ENCODE measurements around the gene NDFIP1. TPM values are rescaled to one million over a fixed set of nuclear protein-coding genes. Genes with fewer than 3 reads are reported as not detected.

NDFIP1 gene
- total RNA-seq, 1 experiment from 2014 or later = 37.8 TPM

GRCh38 chr5:142086229-142086628, 22.4 kb upstream of the NDFIP1 start:
- intact Hi-C loops (cut with micrococcal nuclease) = no loop called here
- ChIA-PET CTCF (interaction anchor here (0.6 kb wide), 1 partner anchor 66 kb away, joined by 3 read pairs; no protein-coding TSS in a partner anchor), POLR2A (no interaction called here)

GRCh38 chr5:142086679-142087078, 21.9 kb upstream of the NDFIP1 start:
- Histone ChIP-seq H3K79me2 (ENCODE audit: insufficient read depth, low read length) (no peaks in the 10 kb centered on the region), H3K9me3 (ENCODE audit: control insufficient read depth in 1 of 2, insufficient read depth in 1 of 2, low read depth in 1 of 2, low read length in 2 of 2) (no peaks in the 10 kb centered on the region), H4K20me1 (ENCODE audit: insufficient read depth) (no peaks in the 10 kb centered on the region), H3K4me2 (ENCODE audit: low read length) (no peak overlapping the region), H3K36me3 (ENCODE audit: control insufficient read depth in 1 of 2, insufficient read depth in 2 of 2, low read length in 2 of 2) (no peaks in the 10 kb centered on the region), H3K4me1 (ENCODE audit: control insufficient read depth in 1 of 2, insufficient read depth in 2 of 2, low read length in 2 of 2) (peaks cover 3 to 11% of the 10 kb centered on the region in 2 experiments; a peak in 3 of 4 replicates), H3K27me3 (ENCODE audit: insufficient read depth, low read length) (no peaks in the 10 kb centered on the region), H3K27ac (ENCODE audit: low read depth, low read length) (no peak overlapping the region), H3K9ac (ENCODE audit: low read length) (no peak overlapping the region), H2AFZ (ENCODE audit: low read depth, low read length, poor library complexity, severe bottlenecking) (no peak overlapping the region), H3K4me3 (replicated peaks in 1 of 2; ENCODE audit: low read depth in 1 of 2, low read length in 2 of 2) (no peak overlapping the region), H3K9me2 (ENCODE audit: insufficient read depth) (no peaks in the 10 kb centered on the region)
- BruUV-seq (replicated peaks) = no TSS peak
- DNase-seq (ENCODE audit: low read depth, low spot score) (no peak), ATAC-seq (no peak)
- POLR2A ChIA-PET = no interaction called here
- CTCF ChIA-PET = no interaction called here
- intact Hi-C loops (cut with micrococcal nuclease) = no loop called here
- RAD21 ChIA-PET (ENCODE audit: low non-redundant PET in 1 of 2, low total read pairs in 2 of 2, uncharacterized antibody in 2 of 2, unreplicated experiment in 2 of 2) = no interaction called here
- no peak for TF ChIP-seq CTCF (IDR thresholded peaks at IDR 0.05 in 2 of 3, conservative IDR thresholded peaks at IDR 0.05 in 1 of 3; ENCODE audit: borderline replicate concordance in 1 of 3, insufficient read depth in 1 of 3, low read depth in 2 of 3, low read length in 2 of 3)
- no peak for TF ChIP-seq REST (IDR thresholded peaks at IDR 0.05; ENCODE audit: low read depth)
- no peak for TF ChIP-seq EGR1 (IDR thresholded peaks at IDR 0.05; ENCODE audit: low read depth)
- no peak for TF ChIP-seq MAX (IDR thresholded peaks at IDR 0.05)
- no peak for TF ChIP-seq EZH2 (IDR thresholded peaks at IDR 0.05)
- no peak for TF ChIP-seq TCF7L2 (IDR thresholded peaks at IDR 0.05; ENCODE audit: borderline replicate concordance, extremely low read depth, insufficient read depth, insufficient read length)
- TF ChIP-seq YY1 (IDR thresholded peaks at IDR 0.05; ENCODE audit: extremely low read depth, insufficient replicate concordance, low read depth, low read length) = no peak
- TF ChIP-seq POLR2A (IDR thresholded peaks at IDR 0.05; ENCODE audit: borderline replicate concordance, extremely low read depth, insufficient read depth, insufficient read length) = no peak
- TF ChIP-seq ELF1 (IDR thresholded peaks at IDR 0.05; ENCODE audit: borderline replicate concordance, low read depth) = no peak
- no peak for TF ChIP-seq JUND (IDR thresholded peaks at IDR 0.05)
- TF ChIP-seq CBX3 (IDR thresholded peaks at IDR 0.05; ENCODE audit: low read depth) = no peak
- TF ChIP-seq SP1 (IDR thresholded peaks at IDR 0.05; ENCODE audit: low read depth) = no peak
- no peak for TF ChIP-seq SRF (IDR thresholded peaks at IDR 0.05; ENCODE audit: low read depth)

More at GRCh38 chr5:142086229-142086628, 22.4 kb upstream of the NDFIP1 start:
- no peak overlapping the region for H3K4me2 ChIP-seq (ENCODE audit: low read length)
- H3K27ac ChIP-seq (ENCODE audit: low read depth, low read length) = no peak overlapping the region
- no peak overlapping the region for H3K4me3 ChIP-seq (replicated peaks in 1 of 2; ENCODE audit: low read depth in 1 of 2, low read length in 2 of 2)
- no peaks in the 10 kb centered on the region for H3K36me3 ChIP-seq (ENCODE audit: control insufficient read depth in 1 of 2, insufficient read depth in 2 of 2, low read length in 2 of 2)
- DNase-seq (ENCODE audit: low read depth, low spot score) = no peak
- no peak overlapping the region for H2AFZ ChIP-seq (ENCODE audit: low read depth, low read length, poor library complexity, severe bottlenecking)
- peaks cover 3 to 11% of the 10 kb centered on the region in 2 experiments; a peak in 3 of 4 replicates for H3K4me1 ChIP-seq (ENCODE audit: control insufficient read depth in 1 of 2, insufficient read depth in 2 of 2, low read length in 2 of 2)
- H4K20me1 ChIP-seq (ENCODE audit: insufficient read depth) = no peaks in the 10 kb centered on the region
- H3K9me2 ChIP-seq (ENCODE audit: insufficient read depth) = no peaks in the 10 kb centered on the region
- no peaks in the 10 kb centered on the region for H3K9me3 ChIP-seq (ENCODE audit: control insufficient read depth in 1 of 2, insufficient read depth in 1 of 2, low read depth in 1 of 2, low read length in 2 of 2)
- RAD21 ChIA-PET (ENCODE audit: low non-redundant PET in 1 of 2, low total read pairs in 2 of 2, uncharacterized antibody in 2 of 2, unreplicated experiment in 2 of 2) = no interaction called here
- no peak for ATAC-seq
- BruUV-seq (replicated peaks) = no TSS peak
- no peak overlapping the region for H3K9ac ChIP-seq (ENCODE audit: low read length)
- TF ChIP-seq YY1 (IDR thresholded peaks at IDR 0.05; ENCODE audit: extremely low read depth, insufficient replicate concordance, low read depth, low read length) (no peak), ZNF274 (IDR thresholded peaks at IDR 0.05; ENCODE audit: low read depth, low read length) (no peak), ZFX (IDR thresholded peaks at IDR 0.05) (no peak), ELF1 (IDR thresholded peaks at IDR 0.05; ENCODE audit: borderline replicate concordance, low read depth) (no peak), POLR2AphosphoS5 (IDR thresholded peaks at IDR 0.05; ENCODE audit: low read depth, low read length) (no peak), POLR2A (IDR thresholded peaks at IDR 0.05; ENCODE audit: borderline replicate concordance, extremely low read depth, insufficient read depth, insufficient read length) (no peak), SRF (IDR thresholded peaks at IDR 0.05; ENCODE audit: low read depth) (no peak), EZH2 (IDR thresholded peaks at IDR 0.05) (no peak)
- no peaks in the 10 kb centered on the region for H3K27me3 ChIP-seq (ENCODE audit: insufficient read depth, low read length)
- no peaks in the 10 kb centered on the region for H3K79me2 ChIP-seq (ENCODE audit: insufficient read depth, low read length)

Data from HCT116 (cell line).